Neuron (in vitro differentiated cells): ENCODE data around the gene RASAL1.
"Not testable (repeated sequence)": the region's sequence is repeated elsewhere in the genome, so short reads cannot be mapped to it uniquely, and the experiment has no call there.

Experiments used
- H2AFZ ChIP-seq: one replicate; pipeline ENCODE4 v1.6.1; 2013; ENCODE audit warnings: low read depth, mild to moderate bottlenecking, inconsistent platforms, low read length, moderate library complexity
- H3K27me3 ChIP-seq: one replicate; pipeline ENCODE4 v1.6.1; 2013; ENCODE audit warnings: low read length; ENCODE audit not compliant: insufficient read depth
- H3K36me3 ChIP-seq: one replicate; pipeline ENCODE4 v1.6.1; 2013; ENCODE audit warnings: low read length; ENCODE audit not compliant: insufficient read depth
- H3K4me1 ChIP-seq: one replicate; pipeline ENCODE4 v1.6.1; 2013; ENCODE audit warnings: low read length; ENCODE audit not compliant: insufficient read depth
- H3K4me3 ChIP-seq: 2 replicates; pipeline ENCODE4 v1.5.1; 2013; ENCODE audit warnings: mild to moderate bottlenecking, low read length, moderate library complexity
- H3K9me3 ChIP-seq: one replicate; pipeline ENCODE4 v1.6.1; 2013; ENCODE audit warnings: low read length

The RASAL1 gene

GRCh38 chr12:113130457-113131135 is 5.0 kb downstream of the RASAL1 start:
- no peaks in the 10 kb centered on the region for H3K9me3 ChIP-seq
- no peak overlapping the region for H3K4me3 ChIP-seq
- H3K36me3 ChIP-seq = no peaks in the 10 kb centered on the region
- H2AFZ ChIP-seq = no peak overlapping the region
- H3K4me1 ChIP-seq = no peaks in the 10 kb centered on the region
- peaks cover 43% of the 10 kb centered on the region for H3K27me3 ChIP-seq

GRCh38 chr12:113129664-113130456 is 5.7 kb downstream of the RASAL1 start:
- Histone ChIP-seq H3K36me3 (no peaks in the 10 kb centered on the region), H3K4me1 (no peaks in the 10 kb centered on the region), H3K9me3 (no peaks in the 10 kb centered on the region), H3K27me3 (peaks cover 37% of the 10 kb centered on the region), H3K4me3 (no peak overlapping the region), H2AFZ (no peak overlapping the region)

GRCh38 chr12:113128802-113129663 is 6.5 kb downstream of the RASAL1 start:
- Histone ChIP-seq H3K9me3 (no peaks in the 10 kb centered on the region), H3K4me3 (no peak overlapping the region), H2AFZ (no peak overlapping the region), H3K36me3 (no peaks in the 10 kb centered on the region), H3K27me3 (peaks cover 29% of the 10 kb centered on the region), H3K4me1 (no peaks in the 10 kb centered on the region)

GRCh38 chr12:113127791-113128199 is 7.8 kb downstream of the RASAL1 start:
- Histone ChIP-seq H3K27me3 (peaks cover 22% of the 10 kb centered on the region), H3K4me3 (no peak overlapping the region), H3K9me3 (peaks cover 2% of the 10 kb centered on the region), H3K4me1 (no peaks in the 10 kb centered on the region), H3K36me3 (no peaks in the 10 kb centered on the region), H2AFZ (no peak overlapping the region)

- H3K36me3 ChIP-seq = no peaks in the 10 kb centered on the region
- no peak overlapping the region for H3K4me3 ChIP-seq
- no peaks in the 10 kb centered on the region for H3K27me3 ChIP-seq
- no peak overlapping the region for H2AFZ ChIP-seq
- peaks cover 10% of the 10 kb centered on the region for H3K4me1 ChIP-seq
- H3K9me3 ChIP-seq = peaks cover 2% of the 10 kb centered on the region
Observed at GRCh38 chr12:113120670-113121370, 14.7 kb downstream of the RASAL1 start.

- H2AFZ ChIP-seq = no peak overlapping the region
- no peaks in the 10 kb centered on the region for H3K27me3 ChIP-seq
- H3K4me3 ChIP-seq = no peak overlapping the region
- H3K9me3 ChIP-seq = peaks cover 2% of the 10 kb centered on the region
- peaks cover 10% of the 10 kb centered on the region for H3K4me1 ChIP-seq
- no peaks in the 10 kb centered on the region for H3K36me3 ChIP-seq
Observed at GRCh38 chr12:113119980-113120669, 15.4 kb downstream of the RASAL1 start.

- peaks cover under 1% of the 10 kb centered on the region for H3K9me3 ChIP-seq
- peaks cover 10% of the 10 kb centered on the region for H3K4me1 ChIP-seq
- H3K4me3 ChIP-seq = no peak overlapping the region
Observed at GRCh38 chr12:113118142-113118541, 17.4 kb downstream of the RASAL1 start.

GRCh38 chr12:113117684-113118083 is 17.9 kb downstream of the RASAL1 start:
- not testable (repeated sequence) for H3K36me3 ChIP-seq, H3K9me3 ChIP-seq, H3K27me3 ChIP-seq, H3K4me3 ChIP-seq, H2AFZ ChIP-seq
- peaks cover 10% of the 10 kb centered on the region for H3K4me1 ChIP-seq

More at GRCh38 chr12:113118142-113118541, 17.4 kb downstream of the RASAL1 start:
- no peak overlapping the region for H2AFZ ChIP-seq
- peaks cover 7% of the 10 kb centered on the region for H3K27me3 ChIP-seq
- H3K36me3 ChIP-seq = no peaks in the 10 kb centered on the region

- H3K4me3 ChIP-seq = no peak overlapping the region
- H3K9me3 ChIP-seq = no peaks in the 10 kb centered on the region
- no peaks in the 10 kb centered on the region for H3K36me3 ChIP-seq
- H3K4me1 ChIP-seq = peaks cover 10% of the 10 kb centered on the region
- H3K27me3 ChIP-seq = peaks cover 9% of the 10 kb centered on the region
- no peak overlapping the region for H2AFZ ChIP-seq
Observed at GRCh38 chr12:113116875-113117274, 18.7 kb downstream of the RASAL1 start.

- no peak overlapping the region for H2AFZ ChIP-seq
- H3K9me3 ChIP-seq = no peaks in the 10 kb centered on the region
Observed at GRCh38 chr12:113115455-113116126, 20.0 kb downstream of the RASAL1 start.

GRCh38 chr12:113114447-113115178 is 20.9 kb downstream of the RASAL1 start:
- peaks cover under 1% of the 10 kb centered on the region for H3K4me1 ChIP-seq
- no peaks in the 10 kb centered on the region for H3K36me3 ChIP-seq
- no peak overlapping the region for H2AFZ ChIP-seq
- H3K9me3 ChIP-seq = no peaks in the 10 kb centered on the region
- no peak overlapping the region for H3K4me3 ChIP-seq
- H3K27me3 ChIP-seq = peaks cover 11% of the 10 kb centered on the region

More at GRCh38 chr12:113115455-113116126, 20.0 kb downstream of the RASAL1 start:
- Histone ChIP-seq H3K27me3 (peaks cover 10% of the 10 kb centered on the region), H3K36me3 (no peaks in the 10 kb centered on the region), H3K4me3 (no peak overlapping the region), H3K4me1 (peaks cover 10% of the 10 kb centered on the region)
